CD4-positive, alpha-beta T cell treated with Interleukin-4 for 1 hour (primary cell): Measurements from ENCODE around the gene ADAMTS14.
"Not testable (repeated sequence)": the region's sequence is repeated elsewhere in the genome, so short reads cannot be mapped to it uniquely, and the experiment has no call there.

ENCODE experiments used
- DNase-seq, 2 donors: peaks; one replicate each; pipeline ENCODE4 v3.0.0-alpha.2; 2020 to 2022

The ADAMTS14 gene, protein sequence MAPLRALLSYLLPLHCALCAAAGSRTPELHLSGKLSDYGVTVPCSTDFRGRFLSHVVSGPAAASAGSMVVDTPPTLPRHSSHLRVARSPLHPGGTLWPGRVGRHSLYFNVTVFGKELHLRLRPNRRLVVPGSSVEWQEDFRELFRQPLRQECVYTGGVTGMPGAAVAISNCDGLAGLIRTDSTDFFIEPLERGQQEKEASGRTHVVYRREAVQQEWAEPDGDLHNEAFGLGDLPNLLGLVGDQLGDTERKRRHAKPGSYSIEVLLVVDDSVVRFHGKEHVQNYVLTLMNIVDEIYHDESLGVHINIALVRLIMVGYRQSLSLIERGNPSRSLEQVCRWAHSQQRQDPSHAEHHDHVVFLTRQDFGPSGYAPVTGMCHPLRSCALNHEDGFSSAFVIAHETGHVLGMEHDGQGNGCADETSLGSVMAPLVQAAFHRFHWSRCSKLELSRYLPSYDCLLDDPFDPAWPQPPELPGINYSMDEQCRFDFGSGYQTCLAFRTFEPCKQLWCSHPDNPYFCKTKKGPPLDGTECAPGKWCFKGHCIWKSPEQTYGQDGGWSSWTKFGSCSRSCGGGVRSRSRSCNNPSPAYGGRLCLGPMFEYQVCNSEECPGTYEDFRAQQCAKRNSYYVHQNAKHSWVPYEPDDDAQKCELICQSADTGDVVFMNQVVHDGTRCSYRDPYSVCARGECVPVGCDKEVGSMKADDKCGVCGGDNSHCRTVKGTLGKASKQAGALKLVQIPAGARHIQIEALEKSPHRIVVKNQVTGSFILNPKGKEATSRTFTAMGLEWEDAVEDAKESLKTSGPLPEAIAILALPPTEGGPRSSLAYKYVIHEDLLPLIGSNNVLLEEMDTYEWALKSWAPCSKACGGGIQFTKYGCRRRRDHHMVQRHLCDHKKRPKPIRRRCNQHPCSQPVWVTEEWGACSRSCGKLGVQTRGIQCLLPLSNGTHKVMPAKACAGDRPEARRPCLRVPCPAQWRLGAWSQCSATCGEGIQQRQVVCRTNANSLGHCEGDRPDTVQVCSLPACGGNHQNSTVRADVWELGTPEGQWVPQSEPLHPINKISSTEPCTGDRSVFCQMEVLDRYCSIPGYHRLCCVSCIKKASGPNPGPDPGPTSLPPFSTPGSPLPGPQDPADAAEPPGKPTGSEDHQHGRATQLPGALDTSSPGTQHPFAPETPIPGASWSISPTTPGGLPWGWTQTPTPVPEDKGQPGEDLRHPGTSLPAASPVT

GRCh38 chr10:70672165-70673042 lies at the start of gene ADAMTS14:
TSS of gene ADAMTS14 (plus strand) at chr10:70672506. CDS start at chr10:70672803, 297 bp downstream.
- peak in 1 of 2 donors; percentile 8 for DNase-seq

DNA sequence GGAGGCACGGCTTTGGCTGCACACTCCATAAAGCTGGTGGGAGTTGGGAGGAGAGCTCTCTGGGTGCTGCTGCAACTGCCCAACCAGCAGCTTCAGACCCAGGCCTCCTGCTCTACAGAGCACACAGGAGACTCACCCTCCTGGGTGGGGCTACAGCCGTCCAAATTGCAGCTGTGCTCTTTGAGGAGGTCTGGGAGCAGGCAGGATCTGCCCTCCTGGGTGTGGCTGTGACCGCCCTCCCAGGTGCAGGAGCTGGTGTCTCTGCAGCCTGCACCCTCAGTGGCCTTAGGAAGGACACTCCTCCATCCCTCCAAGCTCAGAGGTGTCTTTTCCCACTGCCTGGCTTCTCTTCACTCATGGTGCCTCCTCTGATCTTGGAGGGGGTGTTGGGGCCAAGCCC lies 49.8 kb upstream of the ADAMTS14 start:
- no peak for DNase-seq

DNA sequence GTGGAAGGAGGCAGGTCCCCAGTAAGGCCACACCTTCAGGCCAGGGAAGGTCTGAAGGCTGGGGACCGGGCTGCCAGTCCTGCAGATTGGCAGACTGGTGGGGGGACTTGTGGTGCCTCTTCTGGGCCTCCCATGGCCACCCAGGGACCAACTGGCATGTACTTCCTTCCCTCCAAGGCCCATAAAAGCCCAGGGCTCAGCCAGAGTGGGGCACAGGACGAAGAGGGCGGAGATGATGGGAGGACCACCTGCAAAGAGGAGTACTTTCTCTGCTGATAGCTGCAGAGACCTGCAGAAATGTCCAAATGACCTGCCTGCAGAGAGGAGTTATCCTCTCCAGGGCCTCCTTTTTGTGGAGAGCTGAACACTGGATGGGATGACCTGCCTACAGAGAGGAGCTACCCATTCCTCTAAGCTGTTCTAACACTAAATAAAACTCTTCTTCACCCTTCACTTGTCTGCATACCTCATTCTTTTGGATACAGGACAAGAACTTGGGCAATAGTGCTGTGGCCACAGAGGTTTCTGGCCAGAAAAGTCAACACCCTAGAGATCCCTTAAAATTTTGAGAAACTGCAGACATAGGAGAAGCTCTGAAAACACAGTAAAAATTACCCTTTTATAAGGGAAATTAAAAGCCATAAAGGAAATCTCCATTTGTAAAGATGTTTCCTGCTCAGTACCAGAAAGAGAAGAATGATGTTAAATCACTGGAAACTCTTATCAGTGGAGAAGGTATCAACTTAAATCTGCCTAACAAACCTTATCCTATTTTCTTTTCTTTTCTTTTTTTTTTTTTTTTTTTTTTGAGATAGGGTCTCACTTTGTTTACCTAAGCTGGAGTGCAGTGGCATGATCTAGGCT lies 49.1 kb upstream of the ADAMTS14 start:
- no peak for DNase-seq

DNA sequence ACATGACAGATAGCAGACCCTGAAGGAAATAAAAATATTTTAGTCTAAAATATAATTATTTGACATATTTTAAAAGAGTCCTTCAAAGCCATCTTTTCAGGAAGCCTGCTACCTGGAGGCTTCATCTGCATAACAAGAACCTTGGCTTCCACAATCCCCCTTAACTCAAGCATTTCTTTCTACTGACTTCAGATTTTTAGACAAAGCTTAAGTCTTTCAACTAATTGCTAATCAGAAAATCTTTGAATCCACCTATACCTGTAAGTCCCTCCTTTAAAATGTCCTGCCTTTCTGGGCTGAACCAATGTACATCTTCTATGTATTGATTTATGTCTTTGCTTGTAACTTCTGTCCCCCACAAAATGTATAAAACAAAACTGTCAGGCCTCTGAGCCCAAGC lies 46.2 kb upstream of the ADAMTS14 start:
- DNase-seq: no peak

DNA sequence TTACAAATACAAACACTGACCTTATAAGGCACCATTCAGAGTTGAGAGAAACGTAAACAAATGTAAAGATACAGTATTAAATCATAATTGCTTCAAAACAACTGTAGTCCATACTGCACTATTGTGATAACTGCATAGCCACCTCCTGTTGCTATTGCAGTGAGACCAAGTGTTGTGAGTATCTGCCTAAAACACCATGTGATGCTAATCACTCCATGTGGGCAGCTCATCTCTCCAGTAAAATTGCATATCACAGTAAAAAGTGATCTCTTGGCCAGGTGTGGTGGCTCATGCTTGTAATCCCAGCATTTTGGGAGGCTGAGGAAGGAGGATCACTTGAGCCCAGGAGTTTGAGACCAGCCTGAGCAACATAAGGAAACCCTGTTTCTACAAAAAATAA lies 43.0 kb upstream of the ADAMTS14 start:
- DNase-seq: no peak

GRCh38 chr10:70631735-70632134 lies 40.6 kb upstream of the ADAMTS14 start:
- DNase-seq: not testable (repeated sequence)

- DNase-seq: no peak
Measured at GRCh38 chr10:70634011-70634410, 38.3 kb upstream of the ADAMTS14 start.

DNA sequence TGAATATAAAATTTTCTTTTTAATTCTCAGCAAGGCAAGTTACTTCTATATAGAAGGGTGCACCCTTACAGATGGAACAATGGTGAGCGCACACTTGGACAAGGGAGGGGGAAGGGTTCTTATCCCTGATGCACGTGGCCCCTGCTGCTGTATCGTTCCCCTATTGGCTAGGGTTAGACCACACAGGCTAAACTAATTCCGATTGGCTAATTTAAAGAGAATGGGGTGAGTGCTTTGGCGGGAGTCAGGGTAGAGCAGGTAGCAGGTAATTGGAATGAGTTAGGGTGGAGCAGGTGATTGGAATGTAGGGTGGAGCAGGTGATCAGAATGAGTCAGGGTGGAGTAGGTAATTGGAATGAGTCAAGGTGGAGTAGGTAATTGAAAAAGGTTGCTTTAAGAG lies 37.8 kb upstream of the ADAMTS14 start:
- not testable (repeated sequence) for DNase-seq

- DNase-seq: not testable (repeated sequence)
Measured at GRCh38 chr10:70639640-70640383, 32.5 kb upstream of the ADAMTS14 start.

DNA sequence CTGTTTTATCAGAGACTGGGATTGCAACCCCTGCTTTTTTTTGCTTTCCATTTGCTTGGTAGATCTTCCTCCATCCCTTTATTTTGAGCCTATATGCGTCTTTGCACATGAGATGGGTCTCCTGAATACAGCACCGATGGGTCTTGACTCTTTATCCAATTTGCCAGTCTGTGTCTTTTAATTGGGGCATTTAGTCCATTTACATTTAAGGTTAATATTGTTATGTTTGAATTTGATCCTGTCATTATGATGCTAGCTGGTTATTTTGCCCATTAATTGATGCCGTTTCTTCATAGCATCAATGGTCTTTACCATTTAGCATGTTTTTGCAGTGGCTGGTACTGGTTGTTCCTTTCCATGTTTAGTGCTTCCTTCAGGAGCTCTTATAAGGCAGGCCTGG lies 29.0 kb upstream of the ADAMTS14 start:
- DNase-seq: not testable (repeated sequence)

DNA sequence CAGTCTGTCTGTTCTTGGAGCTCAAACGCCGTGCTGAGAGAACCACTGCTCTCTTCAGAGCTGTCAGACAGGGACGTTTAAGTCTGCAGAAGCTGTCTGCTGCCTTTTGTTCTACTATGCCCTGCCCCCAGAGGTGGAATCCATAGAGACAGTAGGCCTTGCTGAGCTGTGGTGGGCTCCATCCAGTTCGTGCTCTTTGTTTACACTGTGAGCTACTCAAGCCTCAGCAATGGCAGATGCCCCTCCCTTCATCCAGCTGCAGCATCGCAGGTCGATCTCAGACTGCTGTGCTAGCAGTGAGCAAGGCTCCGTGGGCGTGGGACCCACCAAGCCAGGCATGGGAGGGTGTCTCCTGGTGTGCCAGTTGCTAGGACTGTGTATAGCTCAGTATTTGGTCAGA lies 27.3 kb upstream of the ADAMTS14 start:
- not testable (repeated sequence) for DNase-seq

GRCh38 chr10:70647086-70647485 lies 25.2 kb upstream of the ADAMTS14 start:
- no peak for DNase-seq

DNA sequence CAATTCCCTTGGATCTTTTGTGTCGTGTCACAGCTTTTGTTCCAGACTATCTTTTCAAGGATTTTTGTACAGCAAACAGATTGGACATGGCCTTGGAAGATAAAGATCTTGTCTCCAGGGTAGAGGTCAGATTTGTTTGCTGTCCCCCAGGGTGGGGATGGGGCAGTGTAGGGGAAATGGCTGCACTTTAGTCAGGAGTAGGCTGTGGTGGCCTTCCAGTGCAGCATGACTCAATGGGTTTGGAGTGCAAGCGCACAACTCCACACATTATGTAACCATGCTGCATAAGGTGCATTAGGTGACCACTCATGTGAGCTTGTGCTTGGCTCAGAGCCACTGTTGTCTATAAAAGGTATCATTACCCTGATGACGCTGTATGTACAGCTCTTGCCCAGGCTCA lies 23.9 kb upstream of the ADAMTS14 start:
- DNase-seq: no peak

DNA sequence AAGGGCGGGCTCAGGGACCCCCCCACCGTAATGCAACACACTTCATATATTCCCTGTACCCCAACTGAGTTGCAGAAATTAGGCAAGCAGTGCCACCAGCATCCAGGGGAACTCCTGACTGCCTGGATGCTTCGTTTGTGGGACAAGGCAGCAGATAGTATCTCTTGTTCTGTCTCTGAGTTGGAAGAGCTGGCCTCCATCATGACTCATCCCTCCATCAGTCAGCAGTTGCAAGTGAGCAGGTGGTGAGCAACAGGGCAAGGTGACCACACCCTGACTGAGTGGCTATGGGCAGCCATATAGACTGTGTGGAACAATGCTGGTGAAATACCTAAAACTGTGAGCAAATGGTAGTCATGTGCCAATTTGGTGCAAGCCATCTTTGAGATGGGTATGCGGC lies 22.8 kb upstream of the ADAMTS14 start:
- DNase-seq: no peak

- DNase-seq: no peak
Measured at GRCh38 chr10:70650104-70650503, 22.2 kb upstream of the ADAMTS14 start.

DNA sequence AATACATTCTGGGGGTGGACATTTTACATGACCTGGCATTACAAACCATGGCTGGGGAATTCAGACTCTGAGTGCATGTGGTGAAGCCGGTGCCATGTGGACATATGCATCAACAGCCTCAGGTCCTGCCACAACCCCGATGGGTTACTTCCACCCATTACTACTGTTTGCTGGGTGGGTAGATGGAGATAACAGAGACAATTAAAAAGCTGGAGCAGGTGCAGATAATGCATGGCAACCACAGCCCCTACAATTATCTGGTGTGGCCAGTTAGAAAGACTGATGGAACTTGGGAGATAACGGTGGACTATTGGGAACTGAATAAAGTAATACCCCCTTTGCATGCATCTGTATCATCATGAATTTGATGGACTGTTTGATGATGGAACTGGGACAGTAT lies 21.6 kb upstream of the ADAMTS14 start:
- no peak for DNase-seq

DNA sequence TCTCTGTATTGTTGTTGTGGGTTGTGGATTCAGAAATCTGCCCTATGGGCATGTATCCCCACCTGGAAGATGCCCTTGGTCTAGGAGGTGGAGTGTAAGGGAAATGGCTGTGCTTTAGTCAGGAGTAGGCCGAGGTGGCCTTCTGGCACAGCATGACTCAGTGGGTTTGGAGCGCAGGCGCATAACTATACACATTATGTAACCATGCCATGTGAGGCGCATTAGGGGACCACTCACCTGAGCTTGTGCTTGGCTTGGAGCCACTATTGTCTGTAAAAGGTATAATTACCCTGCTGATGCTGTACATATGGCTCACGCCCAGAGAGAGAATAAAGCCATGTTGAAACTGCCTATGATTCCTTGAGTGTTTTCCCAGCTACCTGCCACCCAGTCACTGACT lies 20.6 kb upstream of the ADAMTS14 start:
- peak in 1 of 2 donors; percentile 7 for DNase-seq

DNA sequence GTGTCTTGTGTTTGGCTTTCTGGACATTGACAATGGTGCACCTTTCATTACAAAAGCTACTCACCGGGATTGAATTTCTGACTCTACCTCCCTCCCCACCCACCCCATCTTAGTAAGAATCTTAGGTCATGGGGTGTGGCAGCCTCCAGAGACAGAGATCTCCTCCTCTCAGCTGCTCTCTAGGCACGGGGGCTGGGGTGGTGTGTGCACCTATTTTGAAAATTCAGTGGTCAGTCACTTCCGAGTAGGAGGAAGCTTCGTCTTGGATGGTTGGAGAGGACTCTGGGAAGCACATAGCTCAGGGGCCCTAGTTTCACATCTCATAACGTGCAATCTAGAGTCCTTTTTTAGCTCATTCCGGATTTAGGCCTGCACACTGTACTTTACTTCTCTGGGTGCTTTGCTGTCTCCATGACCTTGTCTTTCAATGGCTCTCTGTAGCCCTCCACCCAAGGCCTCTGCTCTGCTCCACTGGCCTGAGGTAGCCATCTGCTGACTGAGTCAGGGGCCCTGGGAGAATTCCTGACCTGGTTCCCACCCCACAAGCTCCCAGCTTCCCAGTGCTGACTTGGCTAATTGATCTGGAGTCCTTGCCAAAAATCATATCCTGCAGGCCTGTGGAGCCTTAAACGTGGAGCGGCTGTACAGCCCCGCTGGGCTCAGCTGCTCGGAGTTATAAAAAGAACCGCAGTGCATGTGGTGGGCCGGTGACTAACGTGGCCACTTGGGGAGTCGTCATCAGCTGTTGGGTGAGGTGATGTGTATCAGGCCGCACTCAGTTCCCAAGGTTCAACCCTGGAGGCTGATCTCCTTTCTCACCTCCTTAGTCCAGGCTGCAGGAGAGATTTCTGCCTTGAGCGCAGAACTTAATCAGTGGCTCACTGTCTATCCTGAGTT lies 19.3 kb upstream of the ADAMTS14 start:
- no peak for DNase-seq

- no peak for DNase-seq
Measured at GRCh38 chr10:70655316-70655715, 17.0 kb upstream of the ADAMTS14 start.
